Measurements from ENCODE around the gene LRRC51.

DNA sequence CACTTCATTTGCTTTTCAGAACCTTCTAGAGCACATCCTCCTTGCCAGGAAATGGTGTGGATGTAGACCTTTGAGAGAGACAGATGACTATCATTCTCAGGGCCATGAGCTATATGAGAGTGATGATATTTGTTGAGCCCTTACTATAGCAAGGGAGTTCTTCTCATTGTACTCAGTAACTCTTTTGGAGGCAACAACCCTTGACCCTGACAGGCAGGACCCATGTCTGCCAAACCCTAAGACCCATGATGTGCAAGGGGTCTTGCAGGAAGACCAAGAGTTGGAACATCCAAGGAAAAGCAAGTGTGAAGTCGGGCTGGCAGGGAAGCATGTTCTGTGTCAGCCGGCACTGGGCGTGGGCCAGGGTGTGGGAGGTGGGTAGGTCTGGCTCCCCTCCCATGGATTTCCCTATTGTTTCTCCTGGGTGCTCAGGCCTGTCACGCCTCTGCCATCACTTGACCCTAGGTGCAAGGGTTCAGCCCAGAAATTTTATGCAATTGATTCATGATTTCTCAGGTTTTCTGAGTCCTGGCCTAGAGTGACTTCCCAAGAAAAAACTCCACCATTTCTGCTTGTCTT, 56.1 kb downstream of the LRRC51 start:
- TF ChIP-seq, protein P1, sequence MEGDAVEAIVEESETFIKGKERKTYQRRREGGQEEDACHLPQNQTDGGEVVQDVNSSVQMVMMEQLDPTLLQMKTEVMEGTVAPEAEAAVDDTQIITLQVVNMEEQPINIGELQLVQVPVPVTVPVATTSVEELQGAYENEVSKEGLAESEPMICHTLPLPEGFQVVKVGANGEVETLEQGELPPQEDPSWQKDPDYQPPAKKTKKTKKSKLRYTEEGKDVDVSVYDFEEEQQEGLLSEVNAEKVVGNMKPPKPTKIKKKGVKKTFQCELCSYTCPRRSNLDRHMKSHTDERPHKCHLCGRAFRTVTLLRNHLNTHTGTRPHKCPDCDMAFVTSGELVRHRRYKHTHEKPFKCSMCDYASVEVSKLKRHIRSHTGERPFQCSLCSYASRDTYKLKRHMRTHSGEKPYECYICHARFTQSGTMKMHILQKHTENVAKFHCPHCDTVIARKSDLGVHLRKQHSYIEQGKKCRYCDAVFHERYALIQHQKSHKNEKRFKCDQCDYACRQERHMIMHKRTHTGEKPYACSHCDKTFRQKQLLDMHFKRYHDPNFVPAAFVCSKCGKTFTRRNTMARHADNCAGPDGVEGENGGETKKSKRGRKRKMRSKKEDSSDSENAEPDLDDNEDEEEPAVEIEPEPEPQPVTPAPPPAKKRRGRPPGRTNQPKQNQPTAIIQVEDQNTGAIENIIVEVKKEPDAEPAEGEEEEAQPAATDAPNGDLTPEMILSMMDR (IDR thresholded peaks at IDR 0.05) = no peak
- no peak for TF ChIP-seq POLR2AphosphoS5 (IDR thresholded peaks at IDR 0.05)

Measured in sigmoid colon (tissue), 4 donors.